K562 (cell line): Measurements from ENCODE around the gene KRT4. TPM values are rescaled to one million over a fixed set of nuclear protein-coding genes. Genes with fewer than 3 reads are reported as not detected.

Source experiments
- CBFA2T3 ChIP-seq: fragments of 450-650 bp; IDR thresholded peaks from 2 replicates; pipeline ENCODE4 v1.6.1; 2017
- CREB3L1 ChIP-seq: fragments of 450-650 bp; IDR thresholded peaks from 2 replicates; pipeline ENCODE4 v1.6.1; 2014; ENCODE audit warnings: low read depth, mild to moderate bottlenecking, moderate library complexity, borderline replicate concordance
- ETV5 ChIP-seq: sonication (generic); formaldehyde crosslinking; IDR thresholded peaks from 2 replicates; pipeline ENCODE4 v1.4.0; 2020; ENCODE audit warnings: low read depth, mild to moderate bottlenecking, missing genetic modification reagents
- FOXJ2 ChIP-seq: fragments of 200-800 bp; sonication (Bioruptor generic); IDR thresholded peaks from 2 replicates; pipeline ENCODE4 v1.6.1; 2016; ENCODE audit warnings: missing genetic modification characterization, missing compliant biosample characterization
- MNT ChIP-seq, 2 experiments: fragments of 450-650 bp; conservative IDR thresholded peaks; 2 replicates each; pipeline ENCODE4 v1.6.1; 2017; ENCODE audit warnings: mild to moderate bottlenecking in 2 of 2, moderate library complexity in 2 of 2
- NEUROD1 ChIP-seq: fragments of 150-350 bp; IDR thresholded peaks from 2 replicates; pipeline ENCODE4 v1.6.1; 2014; ENCODE audit warnings: borderline replicate concordance, low read length, low read depth; ENCODE audit not compliant: partially characterized antibody
- POLR2G ChIP-seq: fragments of 200-400 bp; formaldehyde crosslinking; IDR thresholded peaks from 2 replicates; pipeline ENCODE4 v1.6.1; 2017; ENCODE audit warnings: low read depth, mild to moderate bottlenecking, antibody characterized with exemption, low read length, moderate library complexity
- POLR3G ChIP-seq: IDR thresholded peaks from 2 replicates; pipeline ENCODE4 v1.6.1; 2011; ENCODE audit not compliant: insufficient read length, insufficient replicate concordance; ENCODE audit errors: extremely low read depth
- SMARCA4 ChIP-seq: fragments of 450-650 bp; IDR thresholded peaks from 2 replicates; pipeline ENCODE4 v1.6.1; 2016
- TCF3 ChIP-seq: sonication (generic); formaldehyde crosslinking; IDR thresholded peaks from 2 replicates; pipeline ENCODE4 v1.4.0; 2020; ENCODE audit warnings: mild to moderate bottlenecking, missing genetic modification reagents
- ZBTB2 ChIP-seq: fragments of 450-650 bp; IDR thresholded peaks from 2 replicates; pipeline ENCODE4 v1.6.1; 2016; ENCODE audit warnings: antibody characterized with exemption
- ZNF584 ChIP-seq: fragments of 200-800 bp; sonication (Bioruptor generic); IDR thresholded peaks from 2 replicates; pipeline ENCODE4 v1.6.1; 2016; ENCODE audit warnings: low read depth, mild to moderate bottlenecking, missing genetic modification characterization, missing compliant biosample characterization
- polyA plus RNA-seq, 8 experiments: library from polyadenylated mRNA; depleted of rRNA in 4 of 8; stranded (reverse) in 5 of 8; unstranded in 3 of 8; fragments of >200 nt; fragmentation: Nextera tagmentation in 2 of 8; fragmentation: Illumina TruSeq in 1 of 8; extraction: Ambion mirVana in 2 of 8; extraction: Trizol in 1 of 8; gene quantifications; 2 replicates each; pipeline versions ENCODE4 v1.2.1 to v1.2.3, GENCODE V29; 2011 to 2014; ENCODE audit warnings: inconsistent platforms in 1 of 8, missing spikeins in 1 of 8
- total RNA-seq, 7 experiments: library from RNA; depleted of rRNA in 6 of 7; stranded (reverse); fragments of >200 nt in 6 of 7; fragmentation: Illumina TruSeq in 2 of 7; extraction: Trizol in 2 of 7; gene quantifications; 2 replicates each; pipeline versions ENCODE4 v1.2.1 to v1.2.3, GENCODE V29; 2011 to 2021; ENCODE audit warnings: low replicate concordance in 1 of 7
- TF ChIP-seq, protein P1 (sequence below), 2 experiments: IDR thresholded peaks; 2 replicates each; pipeline ENCODE4 v1.6.1; 2011; ENCODE audit warnings: borderline replicate concordance in 1 of 2, control low read depth in 1 of 2, low read depth in 1 of 2, low read length in 1 of 2, mild to moderate bottlenecking in 1 of 2, mixed read lengths in 1 of 2, moderate library complexity in 1 of 2; ENCODE audit not compliant: insufficient read depth in 1 of 2, insufficient read length in 1 of 2, poor library complexity in 1 of 2, severe bottlenecking in 1 of 2; ENCODE audit errors: extremely low read depth in 1 of 2
- TF ChIP-seq, protein P2 (sequence below): sonication (generic); IDR thresholded peaks from 2 replicates; pipeline ENCODE4 v1.6.1; 2016

The KRT4 gene
- total and polyA plus RNA-seq, 9 of the 15 experiments (the other 6 are each of a cell fraction or from before 2014, with no cell fraction given): not detected

DNA sequence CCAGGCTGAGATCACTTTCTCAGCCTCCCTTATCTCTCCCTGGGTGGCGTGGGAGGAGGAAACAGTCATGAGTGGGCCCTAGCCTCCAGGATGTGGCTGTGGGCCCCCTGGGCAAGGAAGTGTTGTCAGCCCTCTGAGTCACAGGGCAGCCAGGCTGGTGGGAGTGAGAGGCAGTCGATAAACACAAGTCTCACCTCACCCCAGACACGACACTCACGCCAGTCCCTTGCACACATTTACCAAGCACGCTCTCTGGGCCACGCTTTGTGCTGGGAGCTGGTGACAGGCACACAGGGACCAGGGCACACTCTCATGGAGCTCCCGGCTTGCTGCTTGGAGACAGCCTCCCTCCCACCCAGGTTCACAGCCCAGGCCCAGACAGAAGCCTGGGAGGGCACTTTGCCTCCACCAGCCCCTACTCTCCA, 22.1 kb upstream of the KRT4 start (continued):
- TF ChIP-seq POLR2G (0 out of 2 replicates have a peak, but pooled peaks have one; percentile 24), CREB3L1 (no peak), CBFA2T3 (peak; percentile 65), SMARCA4 (peak; percentile 71; the same call in 1 of the 2 replicates), ZBTB2 (peak; percentile 56; the same call in 1 of the 2 replicates), FOXJ2 (tag) (no peak), ZNF584 (CRISPR knock-in tag) (peak; percentile 17; the same call in 1 of the 2 replicates), ETV5 (CRISPR knock-in tag) (peak; percentile 70; the same call in 1 of the 2 replicates), TCF3 (peak; percentile 50; the same call in 1 of the 2 replicates), NEUROD1 (peak; percentile 59), MNT (conservative IDR thresholded peaks at IDR 0.05) (no peak), POLR3G (no peak)
- TF ChIP-seq, protein P1, sequence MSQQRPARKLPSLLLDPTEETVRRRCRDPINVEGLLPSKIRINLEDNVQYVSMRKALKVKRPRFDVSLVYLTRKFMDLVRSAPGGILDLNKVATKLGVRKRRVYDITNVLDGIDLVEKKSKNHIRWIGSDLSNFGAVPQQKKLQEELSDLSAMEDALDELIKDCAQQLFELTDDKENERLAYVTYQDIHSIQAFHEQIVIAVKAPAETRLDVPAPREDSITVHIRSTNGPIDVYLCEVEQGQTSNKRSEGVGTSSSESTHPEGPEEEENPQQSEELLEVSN (IDR thresholded peaks at IDR 0.05; ENCODE audit: borderline replicate concordance in 1 of 2, extremely low read depth in 1 of 2, insufficient read depth in 1 of 2, insufficient read length in 1 of 2, low read depth in 1 of 2, low read length in 1 of 2, poor library complexity in 1 of 2, severe bottlenecking in 1 of 2): no peak
- TF ChIP-seq, protein P2, sequence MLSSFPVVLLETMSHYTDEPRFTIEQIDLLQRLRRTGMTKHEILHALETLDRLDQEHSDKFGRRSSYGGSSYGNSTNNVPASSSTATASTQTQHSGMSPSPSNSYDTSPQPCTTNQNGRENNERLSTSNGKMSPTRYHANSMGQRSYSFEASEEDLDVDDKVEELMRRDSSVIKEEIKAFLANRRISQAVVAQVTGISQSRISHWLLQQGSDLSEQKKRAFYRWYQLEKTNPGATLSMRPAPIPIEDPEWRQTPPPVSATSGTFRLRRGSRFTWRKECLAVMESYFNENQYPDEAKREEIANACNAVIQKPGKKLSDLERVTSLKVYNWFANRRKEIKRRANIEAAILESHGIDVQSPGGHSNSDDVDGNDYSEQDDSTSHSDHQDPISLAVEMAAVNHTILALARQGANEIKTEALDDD: no peak
